ENCODE results near the gene IL36G. TPM values are rescaled to one million over a fixed set of nuclear protein-coding genes. Genes with fewer than 3 reads are reported as not detected.

IL36G gene
- total RNA-seq: not detected in 2 replicates

GRCh38 chr2:112977559-112978056 is at the start of gene IL36G:
IL36G (plus strand) TSS chr2:112978006; CDS start chr2:112978639, 633 bp downstream.

GRCh38 chr2:113005030-113005509 is 27.3 kb downstream of the IL36G start, which contains the start of gene IL36A:
IL36A (plus strand) TSS chr2:113005459; CDS start chr2:113005872, 413 bp downstream.

Other genes starting within 250 kb of the IL36G start
- 1.3 and 4.0 TPM in 2 replicates for gene CKAP2L, start 213.4 kb upstream of the IL36G start, total RNA-seq
- gene IL1A, start 193.5 kb upstream of the IL36G start, total RNA-seq: 0.85 and 2.7 TPM in 2 replicates
- 2.6 and 11.9 TPM in 2 replicates for gene IL1B, start 141.2 kb upstream of the IL36G start, total RNA-seq
- gene IL37, start 66.8 kb upstream of the IL36G start, total RNA-seq: not detected in 2 replicates
- gene IL36A, start 27.5 kb downstream of the IL36G start, total RNA-seq: not detected in 2 replicates
- gene IL36B, start 74.9 kb downstream of the IL36G start, total RNA-seq: not detected in 2 replicates
- gene IL36RN, start 81.2 kb downstream of the IL36G start, total RNA-seq: not detected in 2 replicates
- not detected in 2 replicates for gene IL1F10, start 90.0 kb downstream of the IL36G start, total RNA-seq
- not detected in 2 replicates for gene IL1RN, start 149.6 kb downstream of the IL36G start, total RNA-seq
- gene PSD4, start 196.0 kb downstream of the IL36G start, total RNA-seq: 0.72 and 1.4 TPM in 2 replicates